Dedifferentiated amniotic fluid mesenchymal stem cell (primary cell): Measurements from ENCODE around the gene AMBP.

Experiments used
- DNase-seq: peaks from one replicate; pipeline ENCODE4 v3.0.0-alpha.2; 2016; ENCODE audit errors: extremely low spot score

Gene AMBP

DNA sequence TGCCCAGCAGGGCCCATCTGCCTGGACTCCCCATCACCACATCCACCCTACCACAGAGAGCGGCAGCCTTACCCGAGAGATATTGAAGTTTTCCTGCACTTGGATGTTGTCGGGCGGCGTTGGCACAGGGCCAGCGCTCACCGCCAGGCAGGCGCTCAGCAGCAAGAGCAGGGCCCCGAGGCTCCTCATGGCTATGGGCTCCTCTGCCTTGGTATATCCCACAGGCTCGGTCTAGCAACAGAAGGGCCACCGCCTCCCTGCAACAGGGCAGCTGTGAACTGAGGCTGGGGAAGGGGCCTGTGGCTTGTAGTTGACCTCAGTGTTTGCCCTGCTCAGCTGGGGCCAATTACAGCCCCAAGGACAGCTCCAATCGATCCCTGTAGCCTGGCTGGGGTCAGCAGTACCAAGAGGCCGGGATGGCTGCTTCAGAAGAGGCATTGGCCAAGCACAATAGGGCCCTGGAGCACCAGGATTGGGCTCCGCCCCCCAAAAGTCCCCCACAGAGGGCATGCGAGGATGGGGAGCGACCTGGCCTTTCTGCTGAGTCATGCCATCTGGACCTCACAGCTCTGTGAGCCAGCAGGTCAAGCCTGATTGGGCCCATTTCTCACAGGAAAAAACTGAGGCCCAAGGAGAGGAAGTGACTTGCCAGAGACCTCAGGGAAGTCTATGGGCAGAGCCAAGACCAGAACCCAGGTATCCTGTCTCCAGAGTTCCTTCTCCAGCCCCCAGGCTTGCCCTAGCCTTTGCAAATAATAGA is at the start of gene AMBP:
Gene AMBP (minus strand): TSS at position 280 of the 760 bp plus-strand sequence. CDS start 91 bp downstream, at position 189.
- no peak for DNase-seq

DNA sequence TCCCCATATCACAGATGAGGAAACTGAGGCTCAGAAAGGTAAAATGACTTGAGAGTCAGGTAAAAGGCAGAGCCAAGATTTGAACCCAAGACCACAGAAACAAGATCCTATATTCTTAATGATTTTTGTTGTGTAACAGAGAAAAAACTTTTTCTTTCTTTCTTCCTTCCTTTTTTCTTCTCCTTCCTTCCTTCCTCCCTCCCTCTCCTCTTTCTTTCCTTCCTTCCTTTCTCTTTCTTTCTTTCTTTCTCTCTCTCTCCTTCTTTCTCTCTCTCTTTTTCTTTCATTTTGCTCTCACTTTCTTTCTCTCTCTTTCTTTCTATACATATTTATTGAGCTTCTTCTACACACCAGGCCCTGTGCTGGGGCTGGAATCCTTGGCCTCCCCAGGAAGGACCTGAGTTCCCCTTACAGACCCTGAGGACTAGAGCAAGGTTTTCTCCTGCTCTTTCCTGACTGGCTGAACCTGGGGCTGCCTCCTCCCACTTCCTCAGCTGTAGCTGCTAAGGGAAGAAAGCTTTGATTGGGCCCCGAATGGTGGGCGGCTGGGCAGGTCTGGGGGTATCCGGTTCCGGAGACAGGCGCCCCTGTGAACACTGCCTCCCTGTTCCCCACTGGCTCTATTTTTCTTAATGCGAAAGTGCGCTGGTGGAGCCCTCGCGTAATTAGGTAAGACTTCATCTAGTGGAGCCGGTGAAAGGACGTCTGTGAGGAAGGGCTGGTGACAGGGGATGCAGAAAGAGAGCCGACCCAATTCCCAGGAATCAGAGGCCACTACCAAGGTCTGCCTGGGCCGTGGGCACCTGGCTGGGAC is 48.4 kb upstream of the AMBP start:
- no peak for DNase-seq

DNA sequence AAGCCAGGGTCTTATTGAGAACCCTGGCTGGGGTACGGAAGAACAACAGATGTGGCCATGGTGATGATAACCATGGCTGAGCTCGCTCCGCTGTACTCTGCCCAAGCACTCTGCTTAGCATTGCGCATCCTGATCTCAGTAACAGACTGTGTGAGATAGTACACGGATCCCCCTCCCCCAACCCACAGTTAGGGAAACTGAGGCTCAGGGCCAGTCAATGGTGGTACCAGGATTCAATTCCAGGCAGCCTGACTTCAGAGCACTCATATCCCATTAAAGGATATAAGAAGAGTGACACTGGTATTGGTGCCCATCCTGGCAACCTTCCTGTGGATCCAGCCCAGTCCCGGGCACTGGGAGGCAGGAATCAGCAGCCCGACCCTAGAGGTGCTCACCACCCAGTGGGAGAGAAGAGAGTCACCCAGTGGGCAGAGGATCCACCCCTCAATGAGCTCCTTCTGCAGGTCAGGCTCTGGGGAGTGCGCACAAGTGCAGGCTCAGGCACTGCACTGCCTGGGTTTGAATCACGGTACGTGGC is 47.4 kb upstream of the AMBP start:
- no peak for DNase-seq

DNA sequence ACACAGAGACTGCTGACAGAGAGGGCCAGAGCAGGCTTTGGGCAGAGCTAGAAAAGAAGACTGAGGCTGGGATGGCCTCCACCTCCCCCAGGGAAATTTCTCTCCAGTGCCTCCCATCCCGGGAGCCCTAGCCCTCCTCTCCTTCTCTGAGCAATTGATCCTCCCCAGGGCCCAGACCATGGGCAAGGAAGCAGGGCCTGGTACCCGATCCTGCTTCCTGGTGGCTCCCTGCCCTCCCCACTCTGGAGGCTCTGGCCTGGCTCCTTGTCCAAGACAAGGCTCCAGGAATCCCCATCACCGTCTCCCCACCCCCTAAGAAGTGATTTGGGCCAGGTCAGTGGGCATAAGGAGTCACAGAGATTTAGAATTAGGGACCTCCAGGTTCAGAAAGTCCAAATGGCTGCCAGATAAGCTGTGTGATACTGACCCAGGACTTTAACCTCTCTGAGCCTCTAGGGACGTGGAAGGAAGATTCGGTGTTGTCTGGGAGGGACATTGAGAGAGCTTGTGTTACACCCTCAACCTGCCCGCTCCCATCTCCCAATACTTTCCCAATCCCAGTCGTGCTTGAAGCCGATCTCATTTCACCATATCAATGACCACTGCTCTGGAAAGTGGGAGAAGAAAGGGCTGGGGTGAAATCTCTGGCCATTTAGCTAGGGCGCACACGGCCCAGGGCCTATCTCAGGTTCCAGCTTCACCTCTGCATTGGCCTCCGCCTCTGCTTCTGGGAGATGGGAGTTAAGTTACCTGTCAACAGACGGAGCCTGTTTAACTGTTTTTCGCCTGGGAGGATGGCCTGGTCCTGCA is 46.8 kb upstream of the AMBP start:
- no peak for DNase-seq

DNA sequence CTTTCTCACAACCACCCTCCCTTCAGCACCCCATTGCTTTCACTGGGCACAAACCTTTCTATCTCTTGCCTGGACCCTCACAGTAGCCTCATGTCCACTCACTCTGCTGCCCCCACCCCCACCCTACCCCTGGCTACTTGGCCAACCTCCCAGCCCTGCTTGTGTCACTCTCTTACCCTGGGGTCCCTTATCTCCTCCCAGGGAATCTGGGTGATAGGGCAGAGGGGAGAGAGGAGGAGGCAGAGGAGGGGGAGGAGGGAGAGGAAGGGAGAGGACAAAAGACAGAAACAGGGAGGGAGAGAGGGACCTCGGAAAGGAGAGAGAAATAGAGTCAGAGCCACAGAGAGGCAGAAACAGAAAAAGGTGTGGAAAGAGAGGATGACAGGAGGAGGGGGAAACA is 46.0 kb upstream of the AMBP start:
- no peak for DNase-seq

DNA sequence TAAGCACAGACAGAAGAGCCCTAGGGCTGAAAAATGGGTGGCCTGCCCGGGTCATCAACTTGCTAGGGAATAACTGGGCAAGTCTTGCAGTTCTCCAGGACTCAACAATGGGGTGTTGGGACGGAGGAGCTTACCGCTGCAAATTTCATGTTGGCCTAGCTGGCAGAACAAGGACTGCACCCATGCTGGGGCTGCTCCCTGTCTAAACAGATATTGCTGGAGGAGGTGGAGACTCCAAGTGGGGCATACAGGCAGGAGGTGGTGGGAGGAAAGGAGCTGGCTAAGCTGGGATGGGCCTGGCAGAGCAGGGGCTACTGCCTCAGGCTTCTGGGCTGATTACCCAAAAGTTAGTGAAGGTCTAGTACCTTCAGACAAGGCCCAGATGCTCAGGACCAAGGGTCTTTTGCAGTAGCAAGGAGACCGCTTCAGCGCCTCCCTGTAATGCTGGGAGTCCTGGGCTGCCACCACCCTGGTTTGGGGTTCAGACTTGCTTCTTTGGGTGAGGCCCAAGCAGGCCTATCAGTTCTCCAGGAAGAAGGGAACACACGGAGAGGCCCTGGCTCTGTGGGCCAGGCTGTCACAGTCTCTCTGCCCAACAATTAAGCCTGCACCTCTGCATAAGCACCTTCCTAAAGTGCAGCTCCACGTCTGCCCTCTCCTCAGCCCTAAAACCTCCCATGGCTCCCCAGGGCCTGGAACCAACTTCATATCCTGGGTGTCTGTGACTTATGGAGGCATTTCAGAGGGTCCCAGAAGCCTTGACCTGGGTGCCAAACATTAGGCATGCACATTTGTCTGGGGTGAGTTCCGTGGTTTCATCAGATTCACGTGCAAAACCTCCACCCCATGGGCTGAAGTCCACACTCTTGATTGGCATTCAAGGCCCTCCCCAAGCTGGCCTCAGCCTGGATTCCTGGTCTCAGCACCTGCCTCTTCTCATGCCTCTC is 45.2 kb upstream of the AMBP start:
- DNase-seq, result no peak

DNA sequence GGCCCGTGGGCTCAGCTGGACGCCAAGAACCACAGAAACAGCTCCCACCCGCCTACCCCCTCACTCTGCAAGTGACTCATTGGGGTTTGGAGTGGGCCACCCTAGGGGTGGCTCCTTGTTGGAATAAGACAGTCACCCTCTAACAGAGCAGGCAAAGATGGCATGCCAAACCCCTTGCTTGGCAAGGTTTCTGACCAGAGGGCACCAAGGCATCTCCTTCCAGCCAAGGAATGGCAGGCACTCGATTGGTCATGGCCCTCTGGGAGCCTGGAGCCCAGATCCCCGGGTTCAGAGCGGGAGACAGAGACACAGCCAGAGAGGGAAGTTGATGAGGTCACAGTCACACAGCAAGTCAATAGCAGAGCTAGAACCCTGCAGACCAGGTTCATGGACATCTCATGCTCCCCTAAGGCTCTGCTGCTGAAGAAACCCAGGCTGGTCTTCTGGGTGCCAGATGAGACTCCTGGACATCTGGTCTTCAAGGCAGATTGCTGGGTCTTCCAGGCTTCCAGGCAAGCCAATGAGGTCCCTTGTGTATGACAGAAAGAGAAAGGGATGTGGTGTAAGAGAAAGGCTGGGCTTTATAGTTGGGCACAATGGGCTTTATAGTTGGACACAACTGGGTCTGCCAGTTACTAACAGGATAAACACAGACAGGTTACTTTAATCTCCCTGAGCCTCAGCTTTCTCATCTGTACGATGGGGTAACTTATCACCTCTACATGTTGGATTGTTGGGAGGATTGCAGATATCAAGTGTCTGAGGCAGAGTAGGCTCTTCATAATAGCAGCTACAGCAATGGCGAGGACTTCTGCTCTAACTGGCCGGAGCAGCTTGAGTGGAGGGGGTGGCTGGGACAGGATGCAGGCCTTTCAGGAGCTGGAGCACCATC is 44.3 kb upstream of the AMBP start:
- DNase-seq, result no peak

DNA sequence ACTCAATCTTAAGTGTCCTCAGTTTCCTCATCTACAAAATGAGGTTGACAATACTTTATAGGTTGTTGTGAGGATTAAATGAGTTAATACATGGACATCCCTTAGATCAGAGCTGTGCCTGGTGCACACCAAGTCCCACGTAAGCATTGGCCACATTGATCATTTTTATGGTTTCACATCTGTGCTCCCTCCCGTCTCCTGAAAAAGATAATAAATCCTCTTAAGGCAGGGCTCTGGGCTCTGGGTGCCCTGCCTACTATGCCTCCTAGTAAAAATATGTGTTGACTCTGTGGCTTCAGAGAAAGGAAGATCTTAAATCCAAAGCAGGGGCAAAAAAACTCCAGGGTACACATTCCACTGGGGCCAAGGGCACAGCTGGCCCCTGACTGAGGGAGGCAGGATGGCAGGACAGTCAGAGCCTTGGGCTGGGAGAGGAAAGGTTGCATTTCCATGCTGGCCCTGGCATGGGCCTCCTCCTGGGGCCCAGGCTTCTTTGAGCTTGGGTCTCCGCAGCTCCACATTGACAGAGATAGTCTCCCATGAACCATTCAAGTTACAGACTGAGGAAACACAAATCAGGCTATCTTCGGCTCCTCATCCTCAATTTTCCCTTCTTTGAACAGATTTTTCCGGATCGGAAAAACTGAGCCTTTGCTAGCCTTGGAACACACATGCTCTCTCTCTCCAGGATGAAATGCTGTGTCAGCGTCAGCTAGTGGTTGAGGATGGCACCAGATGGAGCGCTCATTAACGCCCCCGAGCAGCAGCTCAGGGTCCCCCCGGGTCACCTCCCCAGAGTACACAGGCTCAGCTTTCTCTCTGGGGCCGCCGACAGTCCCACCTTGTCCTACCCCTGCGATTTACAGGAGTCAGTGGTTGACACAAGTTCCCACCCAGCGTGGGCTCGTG is 43.4 kb upstream of the AMBP start:
- no peak for DNase-seq

DNA sequence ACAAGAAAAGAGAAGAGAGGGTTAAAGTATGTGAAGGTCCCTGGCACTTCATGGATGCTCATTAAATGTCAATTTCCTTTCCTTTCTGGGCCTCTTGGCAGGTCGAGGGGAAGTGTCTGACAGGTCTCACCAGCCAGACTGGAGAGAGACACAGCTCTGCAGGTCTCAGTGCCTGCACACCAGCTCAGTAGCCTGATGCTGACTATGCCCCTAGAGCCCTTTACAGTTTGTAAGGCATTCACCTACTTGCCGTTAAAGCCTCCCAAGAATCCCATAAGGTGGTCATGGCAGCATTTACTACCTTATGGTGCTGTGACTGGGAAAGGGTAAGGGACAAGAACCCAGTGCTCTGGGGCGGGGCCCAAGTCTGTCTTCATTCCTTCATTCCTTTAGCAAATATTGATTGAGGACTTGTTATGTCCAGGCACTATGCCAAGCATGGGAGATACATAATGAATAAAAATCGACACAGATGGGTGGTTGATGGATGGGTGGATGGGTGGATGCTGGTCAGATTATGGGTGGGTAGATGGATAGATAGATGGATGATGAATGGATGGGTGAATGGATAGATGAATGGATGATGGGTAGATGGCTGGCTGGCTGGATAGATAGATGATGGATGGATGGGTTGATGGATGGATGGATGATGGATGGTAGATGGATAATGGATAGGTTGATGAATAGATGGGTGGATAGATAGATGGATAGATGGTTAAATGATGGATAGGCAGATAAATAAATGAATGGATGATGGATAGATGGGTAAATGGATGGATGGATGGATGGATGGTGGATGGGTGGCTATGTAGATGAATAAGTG is 42.3 kb upstream of the AMBP start:
- DNase-seq, result no peak

DNA sequence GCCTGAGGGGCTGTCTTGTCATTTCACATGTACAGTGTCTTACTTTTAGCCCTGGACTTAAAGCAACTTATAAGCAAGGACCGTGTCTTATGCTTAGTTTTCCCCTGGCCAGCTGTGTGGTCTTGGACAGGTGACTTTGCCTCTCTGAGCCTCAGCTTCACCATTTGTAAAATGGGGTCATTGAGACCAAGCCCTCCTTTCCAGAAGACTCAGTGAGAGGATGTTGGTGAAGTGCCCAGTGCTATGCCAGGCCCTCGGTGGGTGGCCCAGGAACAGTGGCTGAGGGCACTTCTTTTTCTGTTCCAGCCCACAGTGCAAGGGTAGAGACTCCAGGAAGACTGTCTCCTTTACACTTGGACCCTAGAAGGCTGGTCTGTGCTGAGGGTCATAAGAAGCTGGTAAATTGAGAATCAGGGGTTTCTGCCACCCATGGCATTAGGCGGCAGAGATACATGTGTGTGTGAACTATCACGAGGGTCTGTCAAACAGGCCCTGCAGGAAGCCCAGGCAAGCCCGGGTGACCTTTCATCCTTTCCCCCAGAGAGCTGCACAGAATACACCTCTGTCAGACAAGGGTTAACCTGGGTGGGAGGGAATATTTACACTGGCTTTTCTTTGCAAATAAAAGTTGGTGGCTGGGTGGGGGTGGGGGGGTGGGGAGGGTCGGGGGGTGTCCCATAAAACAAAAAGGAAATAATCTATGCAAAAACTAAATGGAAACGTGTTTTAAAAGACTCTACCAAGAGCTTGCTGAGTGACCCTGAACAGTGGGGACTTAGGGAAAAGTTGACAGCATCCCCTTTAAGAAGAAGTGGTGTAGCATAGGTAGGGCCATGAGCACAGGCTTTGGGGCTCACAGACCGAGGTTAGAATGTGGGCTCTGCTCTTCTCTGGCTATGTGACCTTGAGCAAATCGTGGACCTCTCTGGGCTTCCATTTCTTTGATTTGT is 41.4 kb upstream of the AMBP start:
- no peak for DNase-seq

DNA sequence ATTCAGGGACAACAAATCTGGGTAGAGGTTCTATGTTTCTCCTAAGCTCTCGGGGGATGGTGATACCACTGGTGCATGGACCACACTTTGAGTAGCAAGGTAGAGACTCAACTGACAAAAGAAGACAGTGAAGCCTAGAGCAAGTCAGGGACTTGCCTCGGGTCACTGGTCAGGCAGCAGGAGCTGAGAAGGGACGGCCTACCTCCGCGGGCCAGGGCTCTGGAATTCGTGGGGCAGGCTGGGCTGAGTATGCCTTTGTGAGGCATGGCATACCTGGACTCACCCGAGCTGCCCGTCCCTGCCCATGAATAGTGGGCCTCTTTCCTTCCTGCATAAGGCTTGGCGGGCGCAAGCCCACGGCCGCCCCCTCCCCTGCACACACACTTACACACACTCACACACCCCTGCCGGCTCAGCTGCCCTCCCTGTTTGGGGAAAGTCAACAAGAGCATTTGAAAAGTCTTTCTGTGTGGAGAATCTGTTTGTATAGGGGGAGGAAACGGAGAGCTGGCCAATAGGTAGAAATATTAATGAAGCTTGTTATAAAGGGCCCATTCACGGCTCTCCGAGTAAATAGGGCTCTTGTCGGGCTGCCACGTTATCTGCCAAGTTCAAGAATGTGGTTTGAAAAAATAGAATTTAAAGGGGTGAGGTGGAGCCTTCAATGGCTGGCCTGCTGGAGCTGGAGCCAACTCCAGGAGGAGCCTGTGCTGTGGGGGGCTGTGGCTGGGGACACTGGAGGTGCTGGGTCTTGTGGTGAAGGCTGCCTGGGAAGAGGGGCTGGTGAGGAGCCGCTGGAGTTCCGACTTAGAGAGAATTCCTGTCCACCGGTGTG is 40.1 kb upstream of the AMBP start:
- no peak for DNase-seq

DNA sequence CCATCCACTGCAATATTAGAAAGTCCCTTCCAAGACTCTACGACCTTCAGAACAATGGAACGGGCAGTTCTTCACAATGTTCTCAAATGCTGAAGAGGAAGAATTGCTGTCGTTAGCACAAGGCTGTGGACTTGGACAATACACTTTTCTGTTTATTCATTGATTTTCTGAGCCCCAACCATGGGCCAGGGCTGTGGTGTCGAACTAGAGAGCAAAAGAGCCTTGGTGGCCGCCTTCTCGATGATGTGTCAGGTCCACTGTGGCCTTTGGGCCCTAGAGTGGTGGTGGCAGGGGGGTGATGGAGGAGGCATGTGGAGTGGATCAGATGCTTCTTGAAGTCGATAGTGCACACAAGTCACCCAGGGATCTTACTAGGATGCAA is 39.5 kb upstream of the AMBP start:
- DNase-seq, result no peak

DNA sequence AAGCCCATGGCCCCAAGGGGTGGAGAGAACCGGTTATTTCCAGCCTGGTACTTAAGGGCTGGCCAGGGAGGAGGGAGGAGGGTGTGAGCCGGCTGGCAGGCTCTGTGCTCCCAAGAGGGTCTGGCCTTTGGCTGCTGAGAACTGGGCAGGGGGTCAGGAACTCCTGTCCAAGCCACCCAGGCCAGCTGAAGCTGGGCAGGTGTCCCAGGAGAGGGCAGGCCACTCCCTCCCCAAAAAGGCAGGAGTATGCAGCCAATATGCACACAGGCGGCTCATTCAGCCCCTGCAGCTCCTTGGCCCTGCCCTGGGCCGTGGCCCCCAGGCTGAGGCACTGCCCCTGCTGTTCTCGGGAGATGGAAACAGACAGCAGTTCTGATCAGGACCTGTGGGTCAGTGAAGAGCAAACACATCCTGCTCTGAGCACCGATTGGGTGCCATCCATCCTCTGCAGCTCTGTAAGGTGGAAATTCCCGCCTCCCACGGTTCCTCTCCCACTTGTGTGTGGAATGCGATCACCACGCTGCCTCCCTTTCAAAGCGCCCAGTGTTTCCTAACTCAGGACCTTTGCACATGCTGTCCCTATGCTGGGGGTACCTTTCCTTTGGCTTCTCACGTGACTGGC is 38.1 kb upstream of the AMBP start:
- DNase-seq, result no peak

DNA sequence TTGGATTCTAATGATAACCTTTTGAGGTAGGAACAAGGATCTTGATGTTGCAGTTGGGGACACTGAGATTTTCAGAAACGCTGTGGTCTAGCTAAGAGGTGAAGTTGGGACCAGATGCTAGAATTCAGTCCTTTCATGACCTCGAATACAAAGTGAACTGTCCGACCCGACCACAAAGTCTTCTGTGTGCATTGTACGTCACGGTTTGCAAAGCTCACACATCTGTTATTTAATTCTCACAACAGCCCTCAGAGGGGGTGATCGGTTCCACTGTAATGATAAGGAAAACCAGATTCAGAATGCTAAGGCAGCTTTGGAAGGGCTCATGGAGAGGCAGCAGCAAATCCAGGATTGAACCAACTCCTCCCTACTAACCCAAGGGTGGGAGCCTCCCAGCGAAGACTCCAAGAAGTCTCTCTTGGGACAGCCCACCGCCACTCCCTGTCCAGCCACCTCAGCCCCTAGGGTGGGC is 37.6 kb upstream of the AMBP start:
- no peak for DNase-seq

DNA sequence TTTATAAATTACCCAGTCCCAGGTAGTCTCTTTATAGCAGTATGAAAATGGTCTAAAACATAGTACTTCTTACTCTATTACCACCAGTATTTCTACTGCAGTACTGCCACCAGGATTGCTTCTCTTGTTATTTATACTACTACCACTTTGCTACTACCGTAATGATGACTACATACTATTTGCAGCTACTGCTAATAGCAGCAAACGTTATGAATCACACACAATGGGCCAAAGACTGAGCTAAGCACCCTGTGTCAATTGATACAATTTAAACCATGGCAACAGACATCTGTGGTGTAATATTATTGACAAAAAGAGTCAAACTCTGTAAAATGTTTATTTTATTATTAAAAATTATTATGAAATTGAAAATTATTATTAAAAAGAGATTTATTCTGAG is 36.3 kb upstream of the AMBP start:
- DNase-seq, result no peak
